ENCODE results near the gene RNF212B. TPM values are rescaled to one million over a fixed set of nuclear protein-coding genes. Genes with fewer than 3 reads are reported as not detected.
"Not testable (repeated sequence)": the region's sequence is repeated elsewhere in the genome, so short reads cannot be mapped to it uniquely, and the experiment has no call there.

Gene RNF212B
- total and polyA plus RNA-seq, 4 donors, result 0.06 to 0.51 (median 0.17) TPM; not detected in 1

- 88% methylated on average over 1 of the region's 1 CpG for WGBS
Observed at GRCh38 chr14:23215421-23215820, 22.3 kb upstream of the RNF212B start.

DNA sequence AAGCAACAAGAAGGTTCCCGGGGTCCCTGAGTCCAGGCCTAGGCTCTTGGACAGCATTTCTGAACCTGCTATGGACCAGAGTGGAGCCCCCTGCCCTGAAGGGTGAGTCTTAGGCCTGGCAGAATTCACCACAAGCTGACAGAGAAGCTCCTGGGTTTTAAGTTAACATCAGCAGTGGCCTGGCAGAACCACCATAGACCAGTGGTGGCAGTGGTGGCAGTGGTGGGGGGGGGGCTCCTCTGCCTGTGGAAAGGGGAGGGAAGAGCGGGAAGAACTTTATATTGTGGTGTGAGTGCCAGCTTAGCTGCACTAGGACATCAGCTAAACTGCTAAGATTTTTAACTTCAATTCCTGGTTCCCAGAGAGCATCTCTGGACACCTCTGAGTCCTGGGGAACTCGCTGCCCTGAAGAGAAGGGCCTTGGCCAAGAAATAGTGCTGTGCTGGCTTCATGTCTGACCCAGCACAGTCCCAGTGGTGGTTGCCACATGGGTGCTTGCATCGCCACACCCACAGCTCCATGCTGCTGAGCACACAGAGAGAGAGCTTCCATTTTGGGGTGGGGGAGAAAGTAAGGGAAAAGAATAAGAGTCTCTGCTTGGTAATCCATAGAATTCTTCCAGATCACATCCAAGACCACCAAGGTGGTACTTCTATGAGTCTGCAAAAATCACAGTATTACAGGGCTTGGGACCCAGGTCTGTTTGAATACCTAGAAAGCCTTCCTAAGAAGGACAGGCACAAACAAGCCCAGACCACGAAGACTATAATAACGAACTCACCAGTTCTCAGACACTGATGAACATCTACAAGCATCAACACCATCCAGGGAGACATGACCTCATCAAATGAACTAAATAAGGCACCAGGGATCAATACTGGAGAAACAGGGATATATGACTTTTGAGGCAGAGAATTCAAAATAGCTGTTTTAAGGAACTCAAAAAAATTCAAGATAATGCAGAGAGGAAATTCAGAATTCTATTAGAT lies 20.4 kb upstream of the RNF212B start:
- TF ChIP-seq GABPA (IDR thresholded peaks at IDR 0.05 in 1 of 2, conservative IDR thresholded peaks at IDR 0.05 in 1 of 2), result no peak
- no peak for TF ChIP-seq FOXA2 (IDR thresholded peaks at IDR 0.05)
- TF ChIP-seq, protein P1, sequence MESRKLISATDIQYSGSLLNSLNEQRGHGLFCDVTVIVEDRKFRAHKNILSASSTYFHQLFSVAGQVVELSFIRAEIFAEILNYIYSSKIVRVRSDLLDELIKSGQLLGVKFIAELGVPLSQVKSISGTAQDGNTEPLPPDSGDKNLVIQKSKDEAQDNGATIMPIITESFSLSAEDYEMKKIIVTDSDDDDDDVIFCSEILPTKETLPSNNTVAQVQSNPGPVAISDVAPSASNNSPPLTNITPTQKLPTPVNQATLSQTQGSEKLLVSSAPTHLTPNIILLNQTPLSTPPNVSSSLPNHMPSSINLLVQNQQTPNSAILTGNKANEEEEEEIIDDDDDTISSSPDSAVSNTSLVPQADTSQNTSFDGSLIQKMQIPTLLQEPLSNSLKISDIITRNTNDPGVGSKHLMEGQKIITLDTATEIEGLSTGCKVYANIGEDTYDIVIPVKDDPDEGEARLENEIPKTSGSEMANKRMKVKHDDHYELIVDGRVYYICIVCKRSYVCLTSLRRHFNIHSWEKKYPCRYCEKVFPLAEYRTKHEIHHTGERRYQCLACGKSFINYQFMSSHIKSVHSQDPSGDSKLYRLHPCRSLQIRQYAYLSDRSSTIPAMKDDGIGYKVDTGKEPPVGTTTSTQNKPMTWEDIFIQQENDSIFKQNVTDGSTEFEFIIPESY (IDR thresholded peaks at IDR 0.05), result no peak
- TF ChIP-seq HNF4A (conservative IDR thresholded peaks at IDR 0.05), result no peak
- WGBS, result 96% methylated on average over 6 of the region's 6 CpGs
- Histone ChIP-seq H3K36me3 (ENCODE audit: control insufficient read depth in 4 of 4, insufficient read depth in 3 of 4, low read depth in 1 of 4, low read length in 3 of 4) (no peaks in the 10 kb centered on the region), H3K4me1 (ENCODE audit: control insufficient read depth in 4 of 4, insufficient read depth in 4 of 4, low read length in 3 of 4) (no peaks in the 10 kb centered on the region), H3K9ac (ENCODE audit: low read depth in 1 of 2, low read length in 2 of 2) (no peak overlapping the region), H3K4me3 (ENCODE audit: low read depth in 1 of 3, low read length in 3 of 3) (no peak overlapping the region), H3K27me3 (ENCODE audit: control insufficient read depth in 4 of 4, insufficient read depth in 4 of 4, low read length in 3 of 4) (no peaks in the 10 kb centered on the region), H3K9me3 (ENCODE audit: control insufficient read depth in 4 of 4, low read length in 3 of 4) (peaks cover 0 to 2% (median 0%) of the 10 kb centered on the region in 4 donors), H3K27ac (ENCODE audit: low read depth in 1 of 2, low read length in 2 of 2) (no peak overlapping the region)
- no peak for DNase-seq (ENCODE audit: low spot score)

More at GRCh38 chr14:23215421-23215820, 22.3 kb upstream of the RNF212B start:
- no peak overlapping the region for H3K27ac ChIP-seq (ENCODE audit: low read depth in 1 of 2, low read length in 2 of 2)
- peaks cover 0 to 2% (median 0%) of the 10 kb centered on the region in 4 donors for H3K9me3 ChIP-seq (ENCODE audit: control insufficient read depth in 4 of 4, low read length in 3 of 4)
- TF ChIP-seq NR2F2 (IDR thresholded peaks at IDR 0.05), result no peak
- no peak for TF ChIP-seq FOXA1 (IDR thresholded peaks at IDR 0.05)
- TF ChIP-seq RAD21 (IDR thresholded peaks at IDR 0.05), result no peak
- no peak for TF ChIP-seq EGR1 (IDR thresholded peaks at IDR 0.05; ENCODE audit: low read depth in 2 of 2)
- TF ChIP-seq HNF4G (IDR thresholded peaks at IDR 0.05), result no peak
- no peak for TF ChIP-seq SP1 (IDR thresholded peaks at IDR 0.05)
- no peak for TF ChIP-seq TAF1 (conservative IDR thresholded peaks at IDR 0.05)
- TF ChIP-seq FOXA2 (IDR thresholded peaks at IDR 0.05), result no peak
- TF ChIP-seq GABPA (IDR thresholded peaks at IDR 0.05 in 1 of 2, conservative IDR thresholded peaks at IDR 0.05 in 1 of 2), result no peak
- TF ChIP-seq, protein P2, sequence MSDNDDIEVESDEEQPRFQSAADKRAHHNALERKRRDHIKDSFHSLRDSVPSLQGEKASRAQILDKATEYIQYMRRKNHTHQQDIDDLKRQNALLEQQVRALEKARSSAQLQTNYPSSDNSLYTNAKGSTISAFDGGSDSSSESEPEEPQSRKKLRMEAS (IDR thresholded peaks at IDR 0.05), result no peak
- TF ChIP-seq RXRA (IDR thresholded peaks at IDR 0.05), result no peak
- H3K9ac ChIP-seq (ENCODE audit: low read depth in 1 of 2, low read length in 2 of 2), result no peak overlapping the region
- no peaks in the 10 kb centered on the region for H3K27me3 ChIP-seq (ENCODE audit: control insufficient read depth in 4 of 4, insufficient read depth in 4 of 4, low read length in 3 of 4)
- no peak overlapping the region for H3K4me3 ChIP-seq (ENCODE audit: low read depth in 1 of 3, low read length in 3 of 3)
- H3K4me1 ChIP-seq (ENCODE audit: control insufficient read depth in 4 of 4, insufficient read depth in 4 of 4, low read length in 3 of 4), result no peaks in the 10 kb centered on the region
- H3K36me3 ChIP-seq (ENCODE audit: control insufficient read depth in 4 of 4, insufficient read depth in 3 of 4, low read depth in 1 of 4, low read length in 3 of 4), result no peaks in the 10 kb centered on the region
- no peak for DNase-seq (ENCODE audit: low spot score)

GRCh38 chr14:23219075-23219474 lies 18.7 kb upstream of the RNF212B start:
- WGBS, result 77% methylated on average over 3 of the region's 3 CpGs
- no peak for TF ChIP-seq YY1 (IDR thresholded peaks at IDR 0.05)
- TF ChIP-seq CTCF (IDR thresholded peaks at IDR 0.05; ENCODE audit: low read depth, low read length, missing input control), result no peak
- TF ChIP-seq SP1 (IDR thresholded peaks at IDR 0.05), result no peak
- Histone ChIP-seq H3K9me3 (ENCODE audit: control insufficient read depth in 4 of 4, low read length in 3 of 4) (peaks cover 0 to 2% (median 0%) of the 10 kb centered on the region in 4 donors), H3K36me3 (ENCODE audit: control insufficient read depth in 4 of 4, insufficient read depth in 3 of 4, low read depth in 1 of 4, low read length in 3 of 4) (no peaks in the 10 kb centered on the region), H3K9ac (ENCODE audit: low read depth in 1 of 2, low read length in 2 of 2) (no peak overlapping the region), H3K4me3 (ENCODE audit: low read depth in 1 of 3, low read length in 3 of 3) (no peak overlapping the region), H3K4me1 (ENCODE audit: control insufficient read depth in 4 of 4, insufficient read depth in 4 of 4, low read length in 3 of 4) (no peaks in the 10 kb centered on the region), H3K27ac (ENCODE audit: low read depth in 1 of 2, low read length in 2 of 2) (no peak overlapping the region), H3K27me3 (ENCODE audit: control insufficient read depth in 4 of 4, insufficient read depth in 4 of 4, low read length in 3 of 4) (no peaks in the 10 kb centered on the region)
- DNase-seq (ENCODE audit: low spot score), result no peak

GRCh38 chr14:23224958-23225357 lies 12.8 kb upstream of the RNF212B start:
- not testable (repeated sequence) for H3K27ac ChIP-seq (ENCODE audit: low read depth in 1 of 2, low read length in 2 of 2); DNase-seq (ENCODE audit: low spot score)
- 83% methylated on average over 1 of the region's 1 CpG for WGBS

More at GRCh38 chr14:23224958-23225357, 12.8 kb upstream of the RNF212B start:
- not testable (repeated sequence) for H3K27me3 ChIP-seq (ENCODE audit: control insufficient read depth in 4 of 4, insufficient read depth in 4 of 4, low read length in 3 of 4); H3K4me3 ChIP-seq (ENCODE audit: low read depth in 1 of 3, low read length in 3 of 3); H3K36me3 ChIP-seq (ENCODE audit: control insufficient read depth in 4 of 4, insufficient read depth in 3 of 4, low read depth in 1 of 4, low read length in 3 of 4); H3K9me3 ChIP-seq (ENCODE audit: control insufficient read depth in 4 of 4, low read length in 3 of 4); H3K9ac ChIP-seq (ENCODE audit: low read depth in 1 of 2, low read length in 2 of 2); H3K4me1 ChIP-seq (ENCODE audit: control insufficient read depth in 4 of 4, insufficient read depth in 4 of 4, low read length in 3 of 4)
